ENCODE measurements around the gene CDH1. TPM values are rescaled to one million over a fixed set of nuclear protein-coding genes. Genes with fewer than 3 reads are reported as not detected.
A peak's percentile ranks its signal among the peaks of the same experiment; 100 is the strongest.
"Not testable (repeated sequence)": the region's sequence is repeated elsewhere in the genome, so short reads cannot be mapped to it uniquely, and the experiment has no call there.

Gene CDH1
- total RNA-seq, 4 donors from 2014 or later: 72.7 to 302 (median 160) TPM

- Histone ChIP-seq H3K4me3 (no peak overlapping the region), H3K4me1 (no peaks in the 10 kb centered on the region), H3K27ac (no peak overlapping the region), H3K36me3 (peaks cover 0 to 79% (median 6%) of the 10 kb centered on the region in 3 donors), H3K27me3 (no peaks in the 10 kb centered on the region), H3K9me3 (no peaks in the 10 kb centered on the region)
- no peak for DNase-seq
- 86 to 93% methylated on average over 14 of the region's 14 CpGs for WGBS, 2 donors
- intact Hi-C loops (cut with DNase I): loop anchor here (10.0 kb wide), 1 partner anchor 308 kb away; no protein-coding TSS in a partner anchor
- TF ChIP-seq CTCF (IDR thresholded peaks at IDR 0.05): no peak
- no peak for TF ChIP-seq POLR2A (IDR thresholded peaks at IDR 0.05)
These were observed 96.2 kb downstream of the CDH1 start for GRCh38 chr16:68833251-68833650.

GRCh38 chr16:68834550-68834949 lies 97.5 kb downstream of the CDH1 start:
- H3K27me3 ChIP-seq: no peaks in the 10 kb centered on the region
- intact Hi-C loops (cut with DNase I): loop anchor here (10.0 kb wide), 1 partner anchor 310 kb away; no protein-coding TSS in a partner anchor
- DNase-seq: no peak
- H3K27ac ChIP-seq: no peak overlapping the region
- H3K4me1 ChIP-seq: no peaks in the 10 kb centered on the region
- no peak for TF ChIP-seq CTCF (IDR thresholded peaks at IDR 0.05)
- WGBS, 2 donors: 100% methylated on average over 1 of the region's 1 CpG
- no peaks in the 10 kb centered on the region for H3K9me3 ChIP-seq
- H3K36me3 ChIP-seq: peaks cover 0 to 66% (median 6%) of the 10 kb centered on the region in 3 donors
- no peak overlapping the region for H3K4me3 ChIP-seq

DNA sequence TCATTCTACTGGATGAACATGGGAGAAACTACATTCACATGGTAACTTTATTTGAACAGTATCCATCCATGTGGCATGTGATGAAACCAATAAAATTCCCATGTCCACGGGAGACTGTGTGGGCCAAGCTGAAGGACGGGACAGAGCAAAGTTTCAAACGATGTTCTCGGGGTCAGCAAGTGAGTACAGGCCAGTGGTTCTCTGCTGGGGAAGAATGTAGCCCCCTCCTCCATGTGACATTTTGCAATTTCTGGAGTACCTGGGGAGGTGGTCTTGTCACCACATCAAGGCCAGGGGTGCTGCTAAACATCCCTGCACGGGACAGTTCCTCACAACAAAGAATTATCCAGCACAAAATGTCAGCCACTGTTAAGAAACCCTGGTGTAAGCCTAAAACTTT lies 98.9 kb downstream of the CDH1 start:
- Histone ChIP-seq H3K9me3 (no peaks in the 10 kb centered on the region), H3K27ac (no peak overlapping the region), H3K36me3 (peaks cover 0 to 52% (median 6%) of the 10 kb centered on the region in 3 donors), H3K4me1 (no peaks in the 10 kb centered on the region), H3K4me3 (no peak overlapping the region), H3K27me3 (no peaks in the 10 kb centered on the region)
- no peak for DNase-seq
- TF ChIP-seq POLR2A (IDR thresholded peaks at IDR 0.05) (no peak), CTCF (IDR thresholded peaks at IDR 0.05) (no peak)
- intact Hi-C loops (cut with DNase I): loop anchor here (10.0 kb wide), 1 partner anchor 311 kb away; no protein-coding TSS in a partner anchor
- WGBS, 2 donors: 78 to 80% methylated on average over 4 to 5 of the region's 5 CpGs

GRCh38 chr16:68839831-68840230 lies 102.7 kb downstream of the CDH1 start:
- TF ChIP-seq POLR2A (IDR thresholded peaks at IDR 0.05): no peak
- no peak for TF ChIP-seq CTCF (IDR thresholded peaks at IDR 0.05)
- intact Hi-C loops (cut with DNase I): loop anchor here (10.0 kb wide), 1 partner anchor 315 kb away; no protein-coding TSS in a partner anchor
- peaks cover 0 to 14% (median 4%) of the 10 kb centered on the region in 3 donors for H3K4me1 ChIP-seq
- no peak overlapping the region for H3K27ac ChIP-seq
- H3K9me3 ChIP-seq: no peaks in the 10 kb centered on the region
- H3K27me3 ChIP-seq: no peaks in the 10 kb centered on the region
- 47 to 57% methylated on average over 4 of the region's 4 CpGs for WGBS, 2 donors
- peaks cover 0 to 14% (median 0%) of the 10 kb centered on the region in 3 donors for H3K36me3 ChIP-seq
- no peak overlapping the region for H3K4me3 ChIP-seq
- DNase-seq: no peak

- DNase-seq; H3K36me3 ChIP-seq; H3K27me3 ChIP-seq; H3K9me3 ChIP-seq; intact Hi-C loops (cut with DNase I): not testable (repeated sequence)
- Histone ChIP-seq H3K27ac (peak overlapping the region; percentile 82 to 95 (median 90)), H3K4me3 (peak overlapping the region; percentile 83 to 100 (median 92)), H3K4me1 (peaks cover 0 to 25% (median 7%) of the 10 kb centered on the region in 3 donors)
- 52 to 60% methylated on average over 20 to 23 of the region's 23 CpGs for WGBS, 2 donors
These were observed 105.9 kb downstream of the CDH1 start for GRCh38 chr16:68842964-68843481.
